ENCODE results near the gene SETSIP.
"Not testable (repeated sequence)": the region's sequence is repeated elsewhere in the genome, so short reads cannot be mapped to it uniquely, and the experiment has no call there.

SETSIP gene

GRCh38 chr1:92076363-92076762 is 1.2 kb upstream of the SETSIP start:
- H3K4me3 ChIP-seq (replicated peaks; ENCODE audit: insufficient read depth, low read length), result no peak overlapping the region
- DNase-seq (ENCODE audit: low read depth in 1 of 2, low spot score in 1 of 2), result no peak
- no peak overlapping the region for H3K27ac ChIP-seq (replicated peaks)
- TF ChIP-seq GABPA (IDR thresholded peaks at IDR 0.05; ENCODE audit: low read depth) (no peak), REST (IDR thresholded peaks at IDR 0.05; ENCODE audit: insufficient replicate concordance, low read depth) (no peak), SPI1 (IDR thresholded peaks at IDR 0.05; ENCODE audit: borderline replicate concordance, low read depth) (no peak), CTCF (IDR thresholded peaks at IDR 0.05; ENCODE audit: insufficient read depth, low read length) (no peak), POLR2AphosphoS5 (IDR thresholded peaks at IDR 0.05; ENCODE audit: low read depth) (no peak)
- no peaks in the 10 kb centered on the region for H3K27me3 ChIP-seq (ENCODE audit: insufficient read depth, poor library complexity, severe bottlenecking)

- not testable (repeated sequence) for H3K27ac ChIP-seq (replicated peaks)
Observed at GRCh38 chr1:92074446-92074845, 765 bp downstream of the SETSIP start.

GRCh38 chr1:92070892-92071291 is 4.3 kb downstream of the SETSIP start:
- Histone ChIP-seq H3K27ac (replicated peaks) (no peak overlapping the region), H3K27me3 (ENCODE audit: insufficient read depth, poor library complexity, severe bottlenecking) (no peaks in the 10 kb centered on the region), H3K4me3 (replicated peaks; ENCODE audit: insufficient read depth, low read length) (no peak overlapping the region)
- TF ChIP-seq REST (IDR thresholded peaks at IDR 0.05; ENCODE audit: insufficient replicate concordance, low read depth) (no peak), SPI1 (IDR thresholded peaks at IDR 0.05; ENCODE audit: borderline replicate concordance, low read depth) (no peak), GABPA (IDR thresholded peaks at IDR 0.05; ENCODE audit: low read depth) (no peak), POLR2AphosphoS5 (IDR thresholded peaks at IDR 0.05; ENCODE audit: low read depth) (no peak), CTCF (IDR thresholded peaks at IDR 0.05; ENCODE audit: insufficient read depth, low read length) (no peak)
- no peak for DNase-seq (ENCODE audit: low read depth in 1 of 2, low spot score in 1 of 2)

More at GRCh38 chr1:92074446-92074845, 765 bp downstream of the SETSIP start:
- not testable (repeated sequence) for H3K27me3 ChIP-seq (ENCODE audit: insufficient read depth, poor library complexity, severe bottlenecking); DNase-seq (ENCODE audit: low read depth in 1 of 2, low spot score in 1 of 2); H3K4me3 ChIP-seq (replicated peaks; ENCODE audit: insufficient read depth, low read length)

- no peak for DNase-seq (ENCODE audit: low read depth in 1 of 2, low spot score in 1 of 2)
Observed at GRCh38 chr1:92066321-92066720, 8.9 kb downstream of the SETSIP start.

GRCh38 chr1:92065042-92065441 is 10.2 kb downstream of the SETSIP start:
- Histone ChIP-seq H3K27ac (replicated peaks) (no peak overlapping the region), H3K4me3 (replicated peaks; ENCODE audit: insufficient read depth, low read length) (no peak overlapping the region), H3K27me3 (ENCODE audit: insufficient read depth, poor library complexity, severe bottlenecking) (no peaks in the 10 kb centered on the region)
- no peak for TF ChIP-seq POLR2AphosphoS5 (IDR thresholded peaks at IDR 0.05; ENCODE audit: low read depth)
- TF ChIP-seq REST (IDR thresholded peaks at IDR 0.05; ENCODE audit: insufficient replicate concordance, low read depth), result no peak
- no peak for TF ChIP-seq SPI1 (IDR thresholded peaks at IDR 0.05; ENCODE audit: borderline replicate concordance, low read depth)
- no peak for TF ChIP-seq GABPA (IDR thresholded peaks at IDR 0.05; ENCODE audit: low read depth)
- no peak for TF ChIP-seq CTCF (IDR thresholded peaks at IDR 0.05; ENCODE audit: insufficient read depth, low read length)
- DNase-seq (ENCODE audit: low read depth in 1 of 2, low spot score in 1 of 2), result no peak

More at GRCh38 chr1:92066321-92066720, 8.9 kb downstream of the SETSIP start:
- TF ChIP-seq POLR2AphosphoS5 (IDR thresholded peaks at IDR 0.05; ENCODE audit: low read depth), result no peak
- no peak for TF ChIP-seq SPI1 (IDR thresholded peaks at IDR 0.05; ENCODE audit: borderline replicate concordance, low read depth)
- no peak for TF ChIP-seq GABPA (IDR thresholded peaks at IDR 0.05; ENCODE audit: low read depth)
- Histone ChIP-seq H3K27me3 (ENCODE audit: insufficient read depth, poor library complexity, severe bottlenecking) (no peaks in the 10 kb centered on the region), H3K27ac (replicated peaks) (no peak overlapping the region), H3K4me3 (replicated peaks; ENCODE audit: insufficient read depth, low read length) (no peak overlapping the region)
